NCI-H69 (cell line): ENCODE measurements around the gene POMGNT1.
A peak's percentile ranks its signal among the peaks of the same experiment; 100 is the strongest.

Experiments used
- DNase-seq: peaks from one replicate; lab custom pipeline; 2025; lab: John Stamatoyannopoulos, UW

Gene POMGNT1

GRCh38 chr1:46210561-46210960, 12.3 kb upstream of the POMGNT1 start:
- DNase-seq: no peak

DNA sequence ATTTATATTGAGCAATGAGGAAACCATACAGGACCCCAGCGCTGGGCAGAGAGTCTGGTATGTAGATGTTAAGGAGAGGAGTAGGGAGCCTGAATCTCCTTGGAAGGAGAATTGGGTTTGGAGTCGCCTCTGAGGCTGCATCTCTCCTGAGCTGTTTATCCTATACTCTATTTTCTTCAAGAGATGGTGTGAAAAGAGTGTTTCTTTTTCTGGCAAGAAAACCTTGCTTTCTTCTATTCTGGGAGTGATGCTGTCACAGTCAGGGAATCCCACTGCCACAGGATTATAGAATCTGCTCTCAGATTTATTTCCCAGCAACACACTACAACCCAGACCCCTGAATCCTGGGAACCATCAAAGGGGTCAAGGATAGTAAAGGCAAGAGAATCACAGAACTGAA, 8.2 kb upstream of the POMGNT1 start:
- DNase-seq: no peak

- DNase-seq: no peak
Measured at GRCh38 chr1:46205791-46206190, 7.6 kb upstream of the POMGNT1 start.

DNA sequence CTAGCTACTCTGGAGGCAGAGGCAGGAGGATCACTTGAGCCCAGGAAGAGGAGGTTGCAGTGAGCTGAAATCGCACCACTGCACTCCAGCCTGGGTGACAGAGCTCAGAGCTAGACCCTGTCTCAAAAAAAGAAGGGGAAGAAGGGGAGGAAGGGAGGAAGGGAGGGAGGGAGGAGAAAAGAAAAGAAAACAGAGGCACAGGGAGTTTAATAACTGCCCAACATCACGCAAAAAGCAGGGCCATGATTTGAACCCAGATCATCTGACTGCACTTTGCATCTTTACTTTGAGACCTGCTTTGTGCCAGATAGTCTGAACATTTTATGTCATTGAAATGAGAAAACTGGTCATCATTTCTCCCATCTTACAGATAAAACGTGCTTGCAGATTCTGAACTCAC, 6.9 kb upstream of the POMGNT1 start:
- no peak for DNase-seq

DNA sequence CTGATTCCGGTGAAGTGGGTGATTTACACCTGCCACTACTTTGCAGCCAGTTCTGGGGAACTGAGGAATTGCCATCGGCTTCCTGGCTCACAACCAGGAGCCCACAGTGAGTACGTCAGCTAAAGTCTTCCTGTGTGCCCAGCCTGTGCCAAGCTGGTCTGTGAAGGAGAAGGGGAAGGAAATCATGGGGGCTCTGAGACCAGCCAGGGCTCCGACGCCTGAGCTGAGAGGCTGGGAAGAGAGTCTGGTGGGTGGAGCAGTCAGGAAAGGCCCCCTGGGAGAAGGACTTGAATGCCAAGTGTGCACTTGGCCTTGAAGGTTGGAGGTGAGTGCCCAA, 6.1 kb upstream of the POMGNT1 start:
- DNase-seq: no peak

DNA sequence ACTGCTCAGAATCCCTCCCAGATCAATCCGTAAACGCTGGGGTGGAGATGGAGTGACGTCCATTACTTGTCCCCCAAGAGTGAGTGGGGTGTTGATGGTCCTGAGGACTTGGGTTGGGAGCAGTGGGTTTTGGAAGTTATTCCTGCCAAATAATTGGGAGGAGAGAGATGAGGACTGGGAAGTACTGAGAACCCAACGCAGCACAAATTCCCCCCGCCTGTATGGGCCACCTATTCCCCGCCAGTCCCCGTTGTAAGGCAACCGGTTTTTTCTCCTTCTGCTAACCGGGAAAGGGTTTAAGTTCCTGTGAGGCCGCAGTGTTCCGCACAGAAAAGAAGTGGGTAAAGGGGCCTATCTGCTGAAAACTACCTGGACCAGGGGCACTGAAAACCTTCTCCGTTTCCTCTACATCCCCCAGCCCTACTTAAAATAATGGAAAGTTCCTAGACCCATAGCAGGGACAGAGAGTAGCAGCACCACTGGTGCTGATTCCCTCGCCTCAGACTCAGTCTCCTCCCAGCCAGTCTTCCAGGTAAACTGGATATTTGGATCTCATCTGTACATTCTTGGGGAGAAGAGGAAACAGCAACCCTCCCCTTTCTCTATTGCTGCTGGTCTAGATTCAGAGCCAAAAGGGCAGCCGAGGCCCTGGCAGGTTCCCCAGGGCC, 5.6 kb upstream of the POMGNT1 start:
- DNase-seq: no peak

DNA sequence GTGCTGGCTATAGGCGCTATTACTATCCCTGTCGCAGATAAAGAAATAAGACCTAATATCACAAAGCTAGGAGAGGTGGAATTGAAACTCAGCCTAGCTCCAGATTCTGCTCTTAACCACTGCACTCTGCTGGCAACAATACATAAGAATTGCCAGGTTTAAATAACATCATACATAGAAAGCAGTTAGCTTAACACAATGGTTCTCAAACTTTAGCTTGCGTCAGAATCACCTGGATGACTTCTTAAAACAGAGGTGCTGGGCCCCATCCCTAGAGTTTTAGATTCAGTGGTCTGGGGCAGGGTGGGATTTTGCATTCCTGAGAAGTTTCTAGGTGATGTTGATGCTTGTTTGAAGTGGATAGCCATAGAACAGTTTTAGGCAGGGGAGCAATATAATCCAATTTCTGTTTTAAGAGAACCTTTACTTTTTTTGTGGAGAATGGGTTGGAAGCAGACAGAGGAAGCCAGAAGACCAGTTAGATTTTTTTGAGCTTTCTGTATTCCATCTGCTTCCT, 1.1 kb upstream of the POMGNT1 start:
- DNase-seq: no peak

GRCh38 chr1:46197560-46197963, 672 bp downstream of the POMGNT1 start:
- no peak for DNase-seq

- DNase-seq: no peak
Measured at GRCh38 chr1:46196609-46197008, 1.6 kb downstream of the POMGNT1 start.

DNA sequence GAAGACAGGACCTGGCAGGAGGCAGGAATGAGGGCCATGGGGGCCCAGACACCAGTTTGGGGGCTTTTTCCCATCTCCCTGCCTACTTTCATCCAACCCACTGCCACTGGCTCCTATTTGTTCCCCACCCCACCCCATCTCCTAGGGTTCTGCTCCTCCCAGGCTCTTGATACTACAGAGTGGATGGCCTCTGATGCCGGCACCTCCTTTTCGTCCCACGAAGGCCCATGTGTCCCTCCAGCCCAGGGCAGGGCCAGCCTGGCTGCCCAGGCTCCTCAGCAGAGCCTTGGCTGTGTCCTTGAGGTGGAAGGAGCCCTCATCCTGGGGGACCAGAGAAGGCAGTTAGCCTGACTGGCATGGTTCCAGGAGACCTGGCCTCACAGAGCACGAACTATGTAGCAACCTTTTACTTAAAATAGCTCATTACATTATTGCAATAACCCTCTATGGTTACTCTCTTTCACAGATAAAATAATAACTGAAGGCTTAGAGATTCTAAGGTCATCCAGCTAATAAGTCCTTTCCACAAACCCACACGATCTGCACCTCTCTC, 3.5 kb downstream of the POMGNT1 start:
- DNase-seq: no peak

DNA sequence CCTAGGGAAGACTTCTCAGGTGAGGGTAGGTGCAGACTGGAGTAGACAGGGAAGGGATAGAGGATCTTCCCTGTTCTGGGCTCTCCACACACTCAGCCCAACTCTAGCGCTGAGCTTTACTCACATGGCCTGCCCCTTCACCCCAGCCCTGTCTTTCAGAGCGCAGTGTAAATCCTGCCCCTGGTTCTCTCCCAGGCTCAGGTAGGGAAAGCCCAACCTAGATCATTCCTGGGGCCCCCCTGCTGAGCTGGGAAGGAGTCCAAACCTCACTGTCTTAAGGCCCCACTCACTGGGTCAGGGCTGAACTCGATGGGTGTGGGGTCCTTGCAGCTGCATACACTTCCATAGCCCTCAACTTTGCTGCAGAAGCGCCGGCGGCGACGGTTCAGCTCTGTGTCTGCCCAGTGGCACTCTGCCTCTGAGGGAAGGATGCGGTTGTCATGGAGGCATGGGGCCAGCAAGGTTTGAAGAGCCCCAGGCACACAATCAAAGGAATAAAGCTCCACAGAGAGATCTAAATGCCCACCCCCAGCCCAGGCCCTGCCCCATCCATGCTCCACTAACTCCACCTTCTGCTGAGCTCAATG, 4.2 kb downstream of the POMGNT1 start:
- peak; percentile 35 for DNase-seq

DNA sequence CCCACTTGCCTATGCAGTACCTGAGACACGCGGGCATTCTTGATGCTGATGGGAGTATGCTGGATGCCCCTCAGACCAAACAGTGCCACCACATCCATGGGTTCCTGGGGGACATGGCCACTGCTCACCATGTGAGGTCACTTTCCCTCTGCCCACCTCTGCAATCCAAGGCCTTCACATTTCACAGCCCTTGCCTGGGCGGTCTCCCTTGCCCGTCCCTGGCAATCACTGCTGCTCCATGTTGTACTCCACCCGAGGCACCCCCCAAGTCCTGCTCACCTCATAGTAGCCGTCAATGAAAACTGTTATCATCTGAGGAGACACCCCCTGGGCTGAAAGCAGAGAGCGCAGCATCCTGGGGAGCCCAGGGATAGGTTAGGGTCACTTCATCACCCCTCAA, 4.9 kb downstream of the POMGNT1 start:
- no peak for DNase-seq

GRCh38 chr1:46192171-46192570, 6.1 kb downstream of the POMGNT1 start:
- no peak for DNase-seq

DNA sequence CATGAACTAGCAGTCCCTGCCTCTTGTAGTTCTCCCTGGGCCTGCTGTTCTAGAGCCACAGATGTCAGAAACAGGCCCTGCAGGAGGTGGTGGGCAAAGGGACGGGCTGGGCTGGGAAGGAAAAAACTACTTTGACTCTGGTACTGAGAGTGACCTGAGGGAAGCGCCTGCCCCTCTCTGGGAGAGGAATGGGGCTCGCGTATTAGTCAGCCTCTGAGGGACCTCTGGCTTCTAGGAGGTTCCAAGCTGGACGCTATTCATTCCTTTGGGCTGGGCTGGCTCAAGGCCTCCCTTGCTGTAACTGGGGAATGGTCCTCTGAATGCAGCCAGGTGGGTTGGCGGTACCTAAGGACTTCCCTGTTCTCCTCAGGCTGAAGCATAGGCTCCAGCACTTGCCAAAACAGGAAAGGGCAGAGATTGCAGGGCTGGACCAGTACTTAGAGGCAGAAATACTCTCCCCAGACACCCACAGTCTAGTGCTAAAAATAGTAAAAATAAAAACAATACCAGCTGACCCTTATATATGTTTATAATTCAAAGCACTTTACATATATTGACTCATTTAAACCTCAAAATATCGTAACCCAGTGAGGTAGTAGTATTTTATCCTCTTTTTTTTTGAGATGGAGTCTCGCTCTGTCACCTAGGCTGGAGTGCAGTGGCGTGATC, 7.1 kb downstream of the POMGNT1 start:
- DNase-seq: no peak

DNA sequence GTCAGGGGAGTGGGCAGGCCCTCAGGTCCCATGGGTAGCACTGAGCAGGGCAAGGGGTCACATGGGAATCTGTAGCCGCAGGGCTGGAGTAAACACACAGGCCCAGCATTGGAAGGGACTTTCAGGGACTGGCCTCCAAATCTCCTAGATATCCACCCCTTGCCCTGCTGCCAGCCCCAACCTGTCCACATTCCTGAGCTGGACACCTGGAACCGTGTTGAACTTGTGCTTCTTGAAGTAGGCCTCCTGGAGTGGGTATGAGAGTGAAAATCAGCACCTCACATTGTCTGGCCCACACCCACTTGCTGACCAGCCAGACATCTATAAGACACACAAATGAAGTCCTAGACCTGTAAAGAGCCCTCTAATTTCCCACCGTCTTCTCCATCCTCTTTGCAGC, 7.7 kb downstream of the POMGNT1 start:
- no peak for DNase-seq

DNA sequence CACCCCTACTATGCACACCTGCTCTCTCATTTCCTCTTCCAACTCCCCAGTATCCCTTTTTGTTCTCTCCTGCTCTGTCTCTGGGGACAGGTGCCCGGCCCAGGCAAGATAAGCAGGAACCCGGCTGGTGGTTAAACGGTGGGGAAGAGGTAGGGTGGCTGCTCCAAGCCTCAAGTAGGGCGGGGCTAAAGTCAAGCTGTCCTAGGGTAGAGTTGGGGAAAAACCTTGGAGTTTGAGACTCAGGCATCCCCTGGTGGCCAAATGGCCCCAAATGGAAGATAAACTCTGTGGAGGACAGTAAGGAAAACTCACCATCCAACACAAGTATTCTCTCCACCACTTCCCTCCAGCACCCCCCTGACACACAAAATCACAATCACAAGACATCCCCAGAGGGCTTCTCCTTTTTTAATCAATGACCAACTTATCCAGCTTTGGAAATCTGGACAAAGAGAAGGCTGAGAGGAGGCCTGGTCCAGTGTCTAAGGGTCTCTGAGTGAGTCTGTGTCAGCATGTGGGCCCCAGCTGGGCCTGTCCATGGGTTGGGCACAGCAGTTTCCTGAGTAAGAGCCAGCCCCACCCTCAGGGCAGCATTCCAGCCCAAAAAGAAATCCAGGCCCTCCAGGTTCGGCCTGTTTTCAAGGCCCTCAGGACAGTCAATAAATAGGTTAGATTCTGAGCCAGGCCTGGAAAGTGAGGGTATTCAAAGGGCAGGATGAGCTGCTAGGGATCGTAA, 9.8 kb downstream of the POMGNT1 start:
- DNase-seq: peak; percentile 79

GRCh38 chr1:46187106-46187869, 10.9 kb downstream of the POMGNT1 start:
- DNase-seq: peak; percentile 95

- DNase-seq: no peak
Measured at GRCh38 chr1:46186076-46186475, 12.2 kb downstream of the POMGNT1 start.

- no peak for DNase-seq
Measured at GRCh38 chr1:46184920-46185658, 13.1 kb downstream of the POMGNT1 start.

GRCh38 chr1:46183926-46184557, 14.2 kb downstream of the POMGNT1 start:
- DNase-seq: no peak
